Activated CD8-positive, alpha-beta T cell treated with anti-CD3 and anti-CD28 coated beads for 36 hours (primary cell): ENCODE results near the gene EFCAB10. TPM values are rescaled to one million over a fixed set of nuclear protein-coding genes. Genes with fewer than 3 reads are reported as not detected.
"Not testable (repeated sequence)": the region's sequence is repeated elsewhere in the genome, so short reads cannot be mapped to it uniquely, and the experiment has no call there.

Source experiments
- ATAC-seq: fragments of 200-7000 bp; cut with Tn5 transposase; one replicate; pipeline ENCODE4 v1.10.0; 2021; ENCODE audit warnings: mild to moderate bottlenecking, moderate library complexity
- CTCF ChIA-PET: fragments of 350-600 bp; sonication (Branson Sonifier 250); formaldehyde crosslinking; loops from one replicate; lab custom pipeline; 2021; ENCODE audit warnings: antibody characterized with exemption; lab: Charles Lee
- POLR2A ChIA-PET: fragments of 350-600 bp; sonication (Branson Sonifier 250); formaldehyde crosslinking; loops from one replicate; lab custom pipeline; 2021; ENCODE audit warnings: antibody characterized with exemption; lab: Charles Lee
- DNase-seq: peaks from one replicate; pipeline ENCODE4 v3.0.0-alpha.2; 2020
- H3K27ac Mint-ChIP-seq: one replicate; pipeline ENCODE4 v1.8.0; 2021; ENCODE audit warnings: mild to moderate bottlenecking, mixed read lengths
- H3K27me3 Mint-ChIP-seq: one replicate; pipeline ENCODE4 v1.8.0; 2021; ENCODE audit warnings: mixed read lengths
- H3K36me3 Mint-ChIP-seq: one replicate; pipeline ENCODE4 v1.8.0; 2021; ENCODE audit warnings: low read depth, mixed read lengths
- H3K4me1 Mint-ChIP-seq: one replicate; pipeline ENCODE4 v1.8.0; 2021; ENCODE audit warnings: low read depth, mixed read lengths
- H3K4me3 Mint-ChIP-seq: one replicate; pipeline ENCODE4 v1.8.0; 2021; ENCODE audit warnings: mild to moderate bottlenecking, moderate library complexity, mixed read lengths
- H3K9me3 Mint-ChIP-seq: one replicate; pipeline ENCODE4 v1.8.0; 2021; ENCODE audit warnings: mixed read lengths
- intact Hi-C: fragments of 100-400 bp; cut with micrococcal nuclease; formaldehyde crosslinking; loops from one replicate; pipeline ENCODE4 v1.10.0; 2022
- total RNA-seq, 2 experiments: library from RNA; stranded (reverse); gene quantifications; one replicate each; pipeline ENCODE4 v1.2.3, GENCODE V29; 2021
- TF ChIP-seq, protein P1 (sequence below): fragments of 200-600 bp; IDR thresholded peaks from one replicate; pipeline ENCODE4 v1.8.0; 2022; ENCODE audit warnings: antibody characterized with exemption, mild to moderate bottlenecking

The EFCAB10 gene
- total RNA-seq, 2 experiments from 2014 or later = not detected

DNA sequence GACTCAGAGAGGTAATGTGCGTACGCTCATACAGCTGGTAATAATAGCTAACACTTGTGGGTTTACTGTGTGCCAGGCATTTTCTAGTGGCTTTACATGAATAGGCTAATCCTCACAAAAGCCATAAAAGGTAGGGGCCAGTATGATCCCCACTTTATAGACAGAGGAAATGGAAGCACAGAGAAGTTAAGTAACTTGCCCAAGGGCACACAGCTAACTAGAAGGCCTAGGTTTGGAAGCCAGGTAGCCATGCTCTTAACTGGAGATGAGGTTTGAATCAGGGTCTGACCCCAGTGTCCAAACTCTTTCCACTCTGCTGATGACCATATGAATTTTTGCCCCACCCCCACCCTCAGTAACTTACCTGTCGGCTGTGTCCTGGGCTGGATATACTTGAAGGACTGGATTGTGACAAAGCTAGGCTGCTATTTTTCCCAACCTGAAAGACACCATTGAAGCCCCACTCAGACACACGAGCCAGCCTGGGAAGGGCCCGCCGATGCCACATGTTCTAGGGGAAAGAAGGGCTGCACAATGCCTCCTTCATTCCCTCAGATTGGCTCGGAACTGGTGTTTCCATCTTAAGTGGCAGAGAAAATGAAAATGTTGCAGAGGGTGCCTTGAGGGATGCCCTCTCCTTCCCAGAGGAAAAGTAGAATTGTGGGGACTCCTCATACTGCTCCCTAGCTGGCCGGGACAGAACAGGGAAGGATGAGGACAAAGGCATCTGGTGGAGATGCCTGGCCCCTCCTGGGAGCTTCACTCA lies 29.1 kb upstream of the EFCAB10 start:
- Mint-ChIP-seq H3K27ac (no peak overlapping the region), H3K36me3 (peaks cover 7% of the 10 kb centered on the region), H3K9me3 (no peaks in the 10 kb centered on the region), H3K27me3 (no peaks in the 10 kb centered on the region), H3K4me3 (no peak overlapping the region), H3K4me1 (no peaks in the 10 kb centered on the region)
- TF ChIP-seq, protein P1, sequence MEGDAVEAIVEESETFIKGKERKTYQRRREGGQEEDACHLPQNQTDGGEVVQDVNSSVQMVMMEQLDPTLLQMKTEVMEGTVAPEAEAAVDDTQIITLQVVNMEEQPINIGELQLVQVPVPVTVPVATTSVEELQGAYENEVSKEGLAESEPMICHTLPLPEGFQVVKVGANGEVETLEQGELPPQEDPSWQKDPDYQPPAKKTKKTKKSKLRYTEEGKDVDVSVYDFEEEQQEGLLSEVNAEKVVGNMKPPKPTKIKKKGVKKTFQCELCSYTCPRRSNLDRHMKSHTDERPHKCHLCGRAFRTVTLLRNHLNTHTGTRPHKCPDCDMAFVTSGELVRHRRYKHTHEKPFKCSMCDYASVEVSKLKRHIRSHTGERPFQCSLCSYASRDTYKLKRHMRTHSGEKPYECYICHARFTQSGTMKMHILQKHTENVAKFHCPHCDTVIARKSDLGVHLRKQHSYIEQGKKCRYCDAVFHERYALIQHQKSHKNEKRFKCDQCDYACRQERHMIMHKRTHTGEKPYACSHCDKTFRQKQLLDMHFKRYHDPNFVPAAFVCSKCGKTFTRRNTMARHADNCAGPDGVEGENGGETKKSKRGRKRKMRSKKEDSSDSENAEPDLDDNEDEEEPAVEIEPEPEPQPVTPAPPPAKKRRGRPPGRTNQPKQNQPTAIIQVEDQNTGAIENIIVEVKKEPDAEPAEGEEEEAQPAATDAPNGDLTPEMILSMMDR = no peak
- POLR2A ChIA-PET = no interaction called here
- intact Hi-C loops = no loop called here
- DNase-seq = no peak
- CTCF ChIA-PET = no interaction called here
- no peak for ATAC-seq

DNA sequence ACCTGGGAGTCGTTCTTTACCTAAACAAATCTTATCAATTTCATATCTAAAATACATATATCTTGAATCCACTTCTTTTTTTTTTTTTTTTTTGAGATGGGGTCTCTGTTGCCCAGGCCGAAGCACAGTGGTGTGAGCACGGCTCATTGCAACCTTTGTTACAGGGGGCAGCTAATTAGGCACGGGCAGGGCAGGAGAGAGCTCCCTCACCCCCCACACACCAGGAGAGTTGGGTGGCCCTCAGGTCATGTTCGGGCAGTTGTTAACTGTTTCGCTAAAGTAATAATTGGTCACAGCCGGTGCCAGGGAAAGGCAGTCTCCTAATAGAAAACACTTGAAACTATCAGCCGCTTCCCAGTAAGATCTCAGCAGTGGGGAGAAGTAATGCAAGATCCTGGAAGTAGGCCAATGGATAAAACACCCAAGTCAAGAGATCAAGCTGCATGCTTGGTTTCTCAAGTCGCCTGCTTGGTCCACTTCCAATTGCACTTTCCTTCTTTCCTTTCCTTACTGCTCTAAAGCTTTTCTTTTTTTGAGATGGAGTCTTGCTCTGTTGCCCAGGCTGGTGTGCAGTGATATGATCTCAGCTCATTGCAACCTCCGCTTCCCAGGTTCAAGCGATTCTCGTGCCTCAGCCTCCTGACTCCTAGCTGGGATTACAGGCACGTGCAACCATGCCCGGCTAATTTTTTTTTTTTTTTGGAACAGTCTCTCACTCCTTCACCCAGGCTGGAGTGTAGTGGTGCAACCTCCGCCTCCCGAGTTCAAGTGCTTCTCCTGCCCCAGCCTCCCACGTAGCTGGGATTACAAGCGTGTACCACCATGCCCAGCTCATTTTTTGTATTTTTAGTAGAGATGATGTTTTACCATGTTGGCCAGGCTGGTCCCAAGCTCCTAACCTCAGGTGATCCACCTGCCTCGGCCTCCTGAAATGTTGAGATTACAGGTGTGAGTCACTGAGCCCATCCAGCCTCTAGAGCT lies 21.3 kb upstream of the EFCAB10 start:
- Mint-ChIP-seq H3K36me3 (no peaks in the 10 kb centered on the region), H3K4me3 (no peak overlapping the region), H3K9me3 (no peaks in the 10 kb centered on the region), H3K27ac (no peak overlapping the region), H3K4me1 (no peaks in the 10 kb centered on the region), H3K27me3 (peaks cover 4% of the 10 kb centered on the region)
- DNase-seq (no peak), ATAC-seq (no peak)
- TF ChIP-seq, protein P1 = no peak
- CTCF ChIA-PET = interaction anchor here (1.9 kb wide), 1 partner anchor 8 kb away, joined by 4 read pairs; no protein-coding TSS in a partner anchor
- intact Hi-C loops = no loop called here
- POLR2A ChIA-PET = no interaction called here

GRCh38 chr7:105600720-105601550 lies 19.6 kb upstream of the EFCAB10 start:
- POLR2A ChIA-PET = no interaction called here
- DNase-seq (no peak), ATAC-seq (no peak)
- intact Hi-C loops = no loop called here
- peaks cover 6% of the 10 kb centered on the region for H3K27me3 Mint-ChIP-seq
- CTCF ChIA-PET = interaction anchor here (2.3 kb wide), 1 partner anchor 12 kb away, joined by 10 read pairs; no protein-coding TSS in a partner anchor
- TF ChIP-seq, protein P1 = no peak
- no peaks in the 10 kb centered on the region for H3K9me3 Mint-ChIP-seq
- no peaks in the 10 kb centered on the region for H3K4me1 Mint-ChIP-seq
- no peak overlapping the region for H3K4me3 Mint-ChIP-seq
- H3K36me3 Mint-ChIP-seq = no peaks in the 10 kb centered on the region
- no peak overlapping the region for H3K27ac Mint-ChIP-seq

- ATAC-seq = no peak
- no peaks in the 10 kb centered on the region for H3K9me3 Mint-ChIP-seq
- ChIA-PET POLR2A (no interaction called here), CTCF (interaction anchor here (2.3 kb wide), 1 partner anchor 10 kb away, joined by 10 read pairs; no protein-coding TSS in a partner anchor)
- no peak overlapping the region for H3K27ac Mint-ChIP-seq
- H3K36me3 Mint-ChIP-seq = no peaks in the 10 kb centered on the region
- no peak overlapping the region for H3K4me3 Mint-ChIP-seq
- H3K4me1 Mint-ChIP-seq = no peaks in the 10 kb centered on the region
- TF ChIP-seq, protein P1 = no peak
- H3K27me3 Mint-ChIP-seq = peaks cover 6% of the 10 kb centered on the region
- DNase-seq = no peak
- intact Hi-C loops = no loop called here
Measured at GRCh38 chr7:105599551-105599950, 18.3 kb upstream of the EFCAB10 start.

DNA sequence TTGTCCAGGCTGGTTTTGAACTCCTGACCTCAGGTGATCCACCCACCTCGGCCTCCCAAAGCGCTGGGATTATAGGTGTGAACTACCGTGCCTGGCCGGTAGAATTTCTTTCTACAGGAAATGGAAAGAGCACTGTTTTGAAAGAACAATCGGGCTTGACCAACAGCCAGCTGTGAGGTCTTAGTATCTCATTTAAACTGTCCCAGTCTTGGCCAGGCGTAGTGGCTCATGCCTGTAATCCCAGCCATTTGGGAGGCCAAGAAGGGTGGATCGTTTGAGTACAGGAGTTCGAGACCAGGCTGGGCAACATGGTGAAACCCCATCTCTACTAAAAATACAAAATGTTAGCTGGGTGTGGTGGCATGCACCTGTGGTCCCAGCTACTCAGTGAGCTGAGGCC lies 17.8 kb upstream of the EFCAB10 start:
- DNase-seq, H3K27ac Mint-ChIP-seq, H3K36me3 Mint-ChIP-seq, H3K9me3 Mint-ChIP-seq, H3K27me3 Mint-ChIP-seq, ATAC-seq, intact Hi-C loops, H3K4me3 Mint-ChIP-seq, H3K4me1 Mint-ChIP-seq, POLR2A ChIA-PET: not testable (repeated sequence)
- CTCF ChIA-PET = interaction anchor here (2.3 kb wide), 1 partner anchor 10 kb away, joined by 10 read pairs; no protein-coding TSS in a partner anchor
